Brain pericyte (primary cell): Measurements from ENCODE around the gene ACTL6B.

ENCODE experiments used
- DNase-seq: peaks from one replicate; pipeline ENCODE4 v3.0.0-alpha.2; 2012; ENCODE audit warnings: low read depth, low spot score

ACTL6B gene

GRCh38 chr7:100627238-100627549, 29.1 kb downstream of the ACTL6B start:
- no peak for DNase-seq

- no peak for DNase-seq
Observed at GRCh38 chr7:100626530-100627237, 29.6 kb downstream of the ACTL6B start.

GRCh38 chr7:100626055-100626454, 30.2 kb downstream of the ACTL6B start:
- no peak for DNase-seq

DNA sequence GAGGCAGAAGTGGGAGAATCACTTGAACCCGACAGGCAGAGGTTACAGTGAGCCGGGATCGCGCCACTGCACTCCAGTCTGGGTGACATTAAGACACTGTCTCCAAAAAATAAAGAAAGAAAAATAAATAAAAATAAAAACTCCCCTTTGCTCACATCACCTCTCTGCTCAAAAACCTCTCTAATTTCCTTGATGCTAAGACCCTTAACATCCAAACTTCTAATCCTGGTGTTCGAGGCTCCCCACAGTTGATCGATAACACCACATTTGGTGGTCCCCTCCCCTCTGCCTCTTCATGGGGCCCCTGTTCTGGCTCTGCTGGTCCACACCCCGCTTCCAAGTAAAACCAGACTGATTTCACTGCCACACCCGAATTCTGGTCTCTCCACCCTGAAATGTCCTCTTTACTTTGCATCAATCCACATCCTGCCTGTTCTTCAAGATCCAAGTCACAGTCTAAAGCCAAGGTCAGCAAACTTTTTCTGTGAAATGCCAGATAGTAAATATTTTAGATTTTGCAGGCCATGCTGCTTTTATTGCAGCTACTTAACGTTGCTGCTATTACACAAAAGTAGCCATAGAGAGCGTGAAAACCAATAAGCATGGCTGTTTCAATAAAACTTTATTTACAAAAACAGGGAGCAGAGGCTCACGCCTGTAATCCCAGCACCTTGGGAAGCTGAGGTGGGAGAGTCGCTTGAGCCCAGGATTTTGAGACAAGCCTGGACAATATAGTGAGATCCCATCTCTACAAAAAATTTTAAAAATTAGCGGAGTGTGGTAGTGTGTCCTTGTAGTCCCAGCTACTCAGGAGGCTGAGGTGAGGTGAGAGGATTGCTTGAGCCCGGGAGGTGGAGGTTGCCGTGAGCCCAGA, 32.1 kb downstream of the ACTL6B start:
- no peak for DNase-seq

GRCh38 chr7:100621554-100621953, 34.7 kb downstream of the ACTL6B start:
- DNase-seq = no peak

- DNase-seq = no peak
Observed at GRCh38 chr7:100620804-100621203, 35.4 kb downstream of the ACTL6B start.

GRCh38 chr7:100620239-100620638, 36.0 kb downstream of the ACTL6B start:
- no peak for DNase-seq

GRCh38 chr7:100614308-100614861, 41.9 kb downstream of the ACTL6B start:
- no peak for DNase-seq

DNA sequence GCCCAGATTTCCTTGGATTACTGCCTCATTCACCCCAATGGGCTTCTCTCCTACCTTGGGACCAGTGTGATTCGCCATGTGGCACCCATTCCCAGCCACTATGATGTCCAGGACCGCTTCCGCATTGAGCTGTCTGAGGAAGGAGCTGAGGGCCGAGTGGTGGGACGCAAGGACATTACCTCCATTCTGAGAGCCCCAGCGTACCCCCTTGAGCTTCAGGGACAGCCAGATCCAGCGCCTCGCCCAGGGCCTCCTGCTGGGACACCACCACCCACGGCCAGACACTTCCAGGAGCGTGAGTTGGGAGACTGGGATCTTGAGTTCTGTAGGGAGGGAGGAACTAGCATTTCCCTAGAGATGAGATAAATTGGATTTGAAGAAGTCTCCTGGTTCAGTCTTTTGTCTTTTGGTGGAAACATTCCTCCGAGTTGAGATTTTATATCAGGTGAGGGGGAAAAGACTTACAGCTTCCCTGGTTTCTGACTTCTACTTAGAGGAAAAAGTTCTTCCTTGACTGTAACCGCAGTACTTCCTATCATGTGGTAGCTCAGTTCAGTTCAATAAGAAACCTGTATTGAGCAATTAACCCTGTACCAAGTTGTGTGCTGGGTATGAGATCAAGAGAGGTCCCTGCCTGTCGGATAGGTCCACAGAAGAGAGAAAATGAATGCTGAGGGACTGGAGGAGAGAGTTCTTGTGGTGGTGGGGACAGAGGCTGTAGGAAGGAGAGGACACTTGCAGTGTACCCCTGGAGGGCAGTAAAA, 42.7 kb downstream of the ACTL6B start:
- no peak for DNase-seq

- no peak for DNase-seq
Observed at GRCh38 chr7:100612730-100613390, 43.4 kb downstream of the ACTL6B start.

DNA sequence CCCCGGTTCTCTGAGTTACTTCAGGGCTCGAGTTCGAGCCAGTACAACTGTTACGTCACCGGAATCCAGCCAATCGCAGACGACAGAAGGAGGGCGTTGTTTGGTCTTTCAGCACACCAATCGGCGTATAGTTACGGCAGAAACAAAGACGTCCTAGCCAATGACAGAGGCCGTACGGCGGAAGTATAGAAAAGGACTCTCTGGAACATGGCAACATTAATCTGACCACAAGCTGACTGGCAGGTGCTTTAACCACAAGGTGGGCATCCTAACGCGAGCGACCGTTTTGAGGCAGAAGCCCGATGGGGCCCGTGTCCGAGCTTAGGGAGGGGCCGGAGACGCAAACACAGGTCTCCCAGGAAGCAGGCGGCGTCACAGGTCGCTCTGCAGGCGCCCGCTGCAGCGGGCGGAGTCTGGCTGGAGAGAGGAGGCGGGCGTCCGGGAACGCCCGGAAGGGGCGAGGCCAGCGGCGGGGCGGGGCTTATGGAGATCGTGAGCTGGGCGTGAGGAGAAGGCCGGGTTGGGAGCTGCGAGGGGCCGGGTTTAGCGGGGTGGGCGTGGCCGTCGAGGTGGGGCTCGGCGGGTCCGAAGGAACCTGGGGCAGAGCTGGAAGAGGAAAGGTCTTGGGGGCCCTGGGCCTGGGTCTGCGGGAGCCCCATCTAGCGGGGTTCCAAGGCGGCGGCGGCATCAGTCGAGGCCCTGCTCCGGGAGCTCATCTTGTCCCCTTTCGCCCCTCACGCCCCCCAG, 44.1 kb downstream of the ACTL6B start, which contains the start of gene MOSPD3:
MOSPD3 (plus strand) TSS at position 558 of the 747 bp plus-strand sequence. CDS start 252 bp downstream, outside the sequence.
- peak; percentile 99 for DNase-seq

DNA sequence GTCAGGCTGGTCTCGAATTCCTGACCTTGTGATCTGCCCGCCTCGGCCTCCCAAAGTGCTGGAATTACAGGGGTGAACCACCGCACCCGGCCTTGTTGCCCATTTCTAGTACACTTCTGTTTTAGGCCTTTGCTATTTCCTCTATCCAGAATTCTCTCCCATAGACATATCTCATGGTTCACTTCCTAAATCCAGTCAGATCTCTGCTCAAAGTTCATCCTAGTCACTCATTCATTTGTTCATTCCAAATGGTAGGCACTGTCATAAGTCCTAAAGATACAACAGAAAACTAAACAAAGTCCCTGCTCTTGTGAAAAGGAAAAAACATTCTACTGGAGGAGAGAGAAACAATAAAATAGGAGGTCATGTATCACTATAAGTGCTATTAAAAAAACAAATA, 46.3 kb downstream of the ACTL6B start:
- no peak for DNase-seq

DNA sequence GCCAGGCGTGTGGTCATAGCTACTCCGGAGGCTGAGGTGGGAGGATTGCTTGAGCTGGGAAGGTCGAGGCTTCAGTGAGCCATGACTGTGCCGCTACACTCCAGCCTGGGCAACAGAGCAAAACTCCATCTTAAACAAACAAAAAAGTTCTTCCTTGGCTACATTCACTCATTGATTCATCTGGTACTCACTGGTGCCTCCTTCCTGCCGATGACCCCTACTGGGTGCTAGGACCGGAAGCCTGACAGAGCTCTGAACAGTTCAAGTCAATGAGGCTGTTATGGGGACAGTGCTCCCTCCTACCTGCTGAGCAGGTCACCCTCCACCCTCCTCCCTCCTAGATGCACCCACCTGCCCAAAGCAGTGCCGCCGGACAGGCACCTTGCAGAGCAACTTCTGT, 49.1 kb downstream of the ACTL6B start:
- no peak for DNase-seq

GRCh38 chr7:100606313-100606712, 49.9 kb downstream of the ACTL6B start:
- no peak for DNase-seq

DNA sequence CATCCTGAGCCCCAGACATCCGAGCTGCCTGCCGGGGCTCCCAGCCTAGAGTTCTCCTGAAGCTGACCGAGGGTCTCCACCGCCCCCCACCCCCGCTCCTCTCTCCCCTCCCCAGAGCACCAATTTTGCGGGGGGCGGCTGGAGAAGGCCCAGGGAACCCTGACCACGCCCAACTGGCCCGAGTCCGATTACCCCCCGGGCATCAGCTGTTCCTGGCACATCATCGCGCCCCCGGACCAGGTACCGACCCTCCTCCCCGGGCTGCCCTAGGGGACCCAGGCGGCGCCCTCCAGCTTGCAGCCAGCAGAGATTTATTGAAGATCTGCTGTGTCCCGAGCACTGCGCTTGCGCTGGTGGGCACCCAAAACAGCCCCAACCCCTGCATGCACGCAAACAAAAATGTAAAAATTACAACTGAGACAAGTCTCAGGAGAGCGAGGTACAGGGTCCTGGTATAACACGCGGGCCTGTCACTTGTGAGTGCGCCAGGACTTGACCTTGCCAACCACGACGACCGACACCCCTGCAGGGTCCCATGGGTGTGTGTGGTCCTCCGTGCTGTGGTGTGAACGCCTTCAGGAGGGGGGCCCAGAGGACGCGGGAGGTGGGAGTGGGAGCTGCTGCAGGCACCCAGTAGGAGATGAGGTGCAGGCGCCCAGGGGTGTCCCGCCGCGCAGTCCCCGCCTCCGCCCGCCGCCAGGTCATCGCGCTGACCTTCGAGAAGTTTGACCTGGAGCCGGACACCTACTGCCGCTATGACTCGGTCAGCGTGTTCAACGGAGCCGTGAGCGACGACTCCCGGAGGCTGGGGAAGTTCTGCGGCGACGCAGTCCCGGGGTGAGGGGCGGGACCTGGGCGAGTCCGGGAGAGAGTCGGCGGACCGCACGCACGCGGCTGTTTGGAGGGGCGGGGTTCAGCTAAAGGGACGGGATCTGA, 51.0 kb downstream of the ACTL6B start:
- DNase-seq = no peak

DNA sequence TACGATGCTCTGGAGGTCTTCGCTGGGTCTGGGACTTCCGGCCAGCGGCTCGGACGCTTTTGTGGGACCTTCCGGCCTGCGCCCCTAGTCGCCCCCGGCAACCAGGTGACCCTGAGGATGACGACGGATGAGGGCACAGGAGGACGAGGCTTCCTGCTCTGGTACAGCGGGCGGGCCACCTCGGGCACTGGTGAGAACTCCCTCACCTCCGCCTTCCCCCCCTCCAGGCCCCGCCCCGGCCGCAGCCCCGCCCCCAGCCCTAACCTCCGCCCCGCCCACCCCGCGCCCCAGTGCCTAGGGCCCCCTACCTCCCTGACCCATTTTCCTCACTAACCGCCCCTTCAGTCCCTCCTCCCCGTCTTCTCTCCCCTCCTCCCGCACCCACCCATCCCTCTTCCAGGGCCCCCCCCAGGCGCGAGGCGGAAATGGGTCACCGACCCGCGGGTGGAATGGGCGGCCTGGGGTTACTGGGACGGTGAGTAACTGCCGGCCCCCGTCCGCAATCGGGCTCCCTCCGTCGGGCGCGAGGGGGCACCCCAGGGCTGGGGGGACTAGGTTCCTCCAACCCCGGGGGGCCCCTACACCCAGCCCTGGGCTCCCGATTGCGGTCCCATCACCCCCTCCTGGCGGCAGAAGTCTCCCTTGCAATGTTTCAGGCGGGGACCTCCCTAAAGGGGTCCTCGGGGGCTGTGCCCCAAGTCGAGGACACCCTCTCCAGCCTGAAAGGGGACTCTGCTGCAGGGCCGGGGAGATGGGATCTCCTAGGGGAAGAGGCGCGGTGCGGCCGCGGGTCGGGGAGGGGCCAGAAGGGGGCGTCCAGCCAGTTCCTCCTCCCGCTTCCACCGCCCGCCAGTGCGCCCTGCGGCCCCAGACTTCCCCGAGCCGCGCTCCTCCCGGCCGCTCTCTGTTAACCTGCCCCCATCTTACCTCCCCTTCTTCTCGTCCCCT, 51.9 kb downstream of the ACTL6B start:
- DNase-seq = no peak

GRCh38 chr7:100603726-100604027, 52.6 kb downstream of the ACTL6B start:
- DNase-seq = no peak

- peak; percentile 44 for DNase-seq
Observed at GRCh38 chr7:100602889-100603725, 53.1 kb downstream of the ACTL6B start.
